RWPE1 (cell line): ENCODE data around the gene NDNF.

Experiments used
- CTCF ChIA-PET: fragments of 350-600 bp; sonication (Branson Sonifier 250); formaldehyde crosslinking; extraction: SDS; loops from one replicate; lab custom pipeline; 2021; lab: Yijun Ruan, JAX
- POLR2A ChIA-PET: fragments of 400-600 bp; formaldehyde crosslinking; extraction: SDS; loops from one replicate; lab custom pipeline; 2020; ENCODE audit warnings: antibody characterized with exemption; ENCODE audit not compliant: low non-redundant PET; lab: Yijun Ruan, JAX
- DNase-seq: peaks from one replicate; pipeline ENCODE4 v3.0.0; 2012; ENCODE audit warnings: low spot score
- H3K27ac ChIP-seq: fragments of 450-650 bp; 2 replicates; pipeline ENCODE4 v1.5.1; 2017
- CTCF ChIP-seq: fragments of 450-650 bp; conservative IDR thresholded peaks from 2 replicates; pipeline ENCODE4 v1.5.1; 2017; ENCODE audit warnings: low read depth, mild to moderate bottlenecking

Gene NDNF

DNA sequence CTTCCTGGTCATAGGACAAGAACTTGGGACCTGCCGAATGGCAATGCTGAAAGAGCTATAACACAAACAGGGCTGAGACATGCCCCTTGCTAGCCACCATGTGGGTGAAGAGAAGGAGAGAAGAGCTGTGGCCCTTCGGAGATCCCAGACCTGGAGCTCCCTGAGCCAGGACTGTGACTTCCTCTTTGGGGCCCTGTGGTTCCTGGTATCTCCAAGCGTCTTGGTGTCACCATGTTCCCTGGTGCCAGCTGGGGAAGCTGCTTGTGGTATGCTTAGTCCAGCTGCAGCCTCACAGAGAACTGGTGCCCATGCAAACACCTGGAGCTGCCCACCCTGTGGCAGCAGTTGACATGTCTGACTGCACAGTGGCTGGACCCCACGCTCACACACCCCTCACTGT, 68.5 kb downstream of the NDNF start:
- POLR2A ChIA-PET, result no interaction called here
- H3K27ac ChIP-seq, result no peak overlapping the region
- CTCF ChIA-PET, result interaction anchor here (1.0 kb wide), 1 partner anchor 10 kb away, joined by 3 read pairs; no protein-coding TSS in a partner anchor
- no peak for DNase-seq
- no peak for TF ChIP-seq CTCF

DNA sequence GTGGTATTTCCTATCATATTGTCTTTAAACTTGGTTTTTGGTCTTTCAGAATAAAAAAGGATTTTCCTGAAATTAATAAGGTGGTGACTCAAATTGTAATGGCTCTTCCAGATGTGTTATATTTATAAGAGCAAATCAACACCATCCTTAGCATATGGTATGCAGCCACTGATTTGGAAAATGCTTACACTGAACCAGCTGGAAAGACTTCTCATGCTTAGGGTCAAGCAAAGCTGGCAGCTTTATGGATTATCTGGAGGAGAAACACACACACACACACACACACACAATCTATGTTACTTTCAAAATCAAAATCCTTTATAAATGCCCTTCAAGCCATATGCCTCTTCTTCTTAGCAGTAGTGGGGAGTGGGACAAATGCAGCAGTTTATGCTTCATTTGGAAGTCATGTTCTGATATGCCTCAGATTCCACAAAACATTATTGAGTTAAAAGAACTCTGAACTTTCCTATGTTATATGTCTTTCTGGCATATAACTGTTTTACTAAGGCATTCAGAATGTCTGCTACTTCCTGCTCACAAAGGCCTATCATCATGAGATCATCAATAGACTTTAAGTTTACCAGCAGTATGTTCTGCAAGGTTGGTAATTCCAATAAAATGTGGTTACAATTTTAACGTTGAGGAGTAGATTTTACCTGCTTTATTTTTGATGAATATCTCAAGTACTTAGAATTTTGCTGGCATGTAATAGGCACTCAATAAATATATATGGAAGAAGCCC, 76.9 kb downstream of the NDNF start:
- ChIA-PET CTCF (no interaction called here), POLR2A (no interaction called here)

DNA sequence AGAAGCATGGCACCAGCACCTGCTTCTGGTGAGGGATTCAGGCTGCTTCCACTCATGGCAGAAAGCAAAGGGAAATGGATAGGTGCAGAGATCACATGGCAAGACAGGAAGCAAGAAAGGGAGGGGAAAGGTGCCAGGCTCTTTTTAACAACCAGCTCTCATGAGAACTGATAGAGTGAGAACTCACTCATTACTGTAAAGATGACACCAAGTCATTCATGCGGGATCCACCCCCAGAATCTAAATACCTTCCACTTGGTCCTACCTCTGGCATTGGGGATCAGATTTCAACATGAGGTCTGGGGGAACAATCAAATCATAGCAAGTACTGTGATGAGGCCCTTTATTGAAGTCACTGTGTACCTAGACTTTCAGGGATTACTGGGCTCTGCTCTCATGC, 77.8 kb downstream of the NDNF start:
- no peak for TF ChIP-seq CTCF
- ChIA-PET POLR2A (no interaction called here), CTCF (no interaction called here)
- DNase-seq, result no peak
- no peak overlapping the region for H3K27ac ChIP-seq

More for the DNA sequence above, 76.9 kb downstream of the NDNF start:
- DNase-seq, result no peak
- TF ChIP-seq CTCF, result no peak
- no peak overlapping the region for H3K27ac ChIP-seq

DNA sequence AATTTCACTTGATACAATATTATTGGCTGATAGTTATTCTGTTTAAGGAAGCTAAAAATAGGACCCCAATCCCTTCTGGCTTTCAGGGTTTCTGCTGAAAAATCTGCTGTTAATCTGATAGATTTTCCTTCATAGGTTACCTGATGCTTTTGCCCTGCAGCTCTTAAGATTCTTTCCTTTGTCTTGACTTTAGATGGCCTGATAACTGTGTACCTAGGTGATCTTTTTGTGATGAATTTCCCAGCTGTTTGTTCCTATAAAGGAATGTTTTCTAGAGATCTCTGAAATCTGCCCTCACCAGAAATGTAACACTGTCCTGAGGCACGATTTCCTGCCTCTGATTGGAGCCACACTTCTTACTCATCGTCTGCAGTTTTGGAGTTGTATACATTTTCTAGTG, 80.5 kb downstream of the NDNF start:
- ChIA-PET CTCF (interaction anchor here (0.6 kb wide), 1 partner anchor 762 kb away, joined by 3 read pairs; no protein-coding TSS in a partner anchor), POLR2A (no interaction called here)
- no peak overlapping the region for H3K27ac ChIP-seq
- no peak for DNase-seq
- TF ChIP-seq CTCF, result no peak

DNA sequence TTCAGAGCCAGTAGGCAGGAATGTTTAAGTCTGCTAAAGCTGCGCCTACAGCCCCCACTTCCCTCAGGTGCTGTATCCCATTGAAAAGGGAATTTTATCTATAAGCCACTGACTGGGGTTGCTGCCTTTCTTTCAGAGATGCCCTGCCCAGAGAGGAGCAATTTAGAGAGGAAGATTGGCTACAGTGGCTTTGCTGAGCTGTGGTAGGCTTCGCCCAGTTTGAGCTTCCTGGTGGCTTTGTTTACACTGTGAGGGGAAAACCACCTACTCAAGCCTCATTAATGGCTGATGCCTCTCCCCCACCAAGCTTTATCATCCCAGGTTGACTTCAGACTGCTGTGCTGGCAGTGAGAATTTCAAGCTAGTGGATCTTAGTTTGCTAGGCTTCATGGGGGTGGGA, 82.1 kb downstream of the NDNF start:
- no peak overlapping the region for H3K27ac ChIP-seq
- ChIA-PET POLR2A (no interaction called here), CTCF (no interaction called here)
- DNase-seq, result no peak
- no peak for TF ChIP-seq CTCF
